HG03575 (cell line): Measurements from ENCODE around the gene CRYBG3.

Experiments used
- ATAC-seq: cut with Tn5 transposase; IDR thresholded peaks from one replicate; pipeline ENCODE4 v1.9.1; 2021; ENCODE audit not compliant: unreplicated experiment, insufficient number of reproducible peaks, low FRiP score; ENCODE audit errors: extremely low read depth

CRYBG3 gene

DNA sequence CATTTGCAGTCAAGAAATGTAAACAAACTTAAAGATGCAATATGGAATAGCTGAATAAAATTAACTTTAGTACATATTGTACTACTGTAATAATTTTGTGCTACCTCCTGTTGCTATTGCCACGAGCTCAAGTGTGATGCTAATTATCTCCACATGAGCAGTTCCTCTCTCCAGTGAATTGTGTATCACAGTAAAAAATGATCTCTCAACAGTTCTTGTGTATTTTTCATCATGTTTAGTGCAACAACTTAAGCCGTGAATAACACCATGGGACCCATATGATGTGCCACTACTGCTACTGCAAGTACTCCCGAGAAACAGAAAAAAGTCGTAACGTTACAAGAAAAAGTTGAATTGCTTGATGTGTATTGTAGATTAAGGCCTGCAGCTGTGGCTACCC is 138.1 kb downstream of the CRYBG3 start:
- ATAC-seq, result no peak

DNA sequence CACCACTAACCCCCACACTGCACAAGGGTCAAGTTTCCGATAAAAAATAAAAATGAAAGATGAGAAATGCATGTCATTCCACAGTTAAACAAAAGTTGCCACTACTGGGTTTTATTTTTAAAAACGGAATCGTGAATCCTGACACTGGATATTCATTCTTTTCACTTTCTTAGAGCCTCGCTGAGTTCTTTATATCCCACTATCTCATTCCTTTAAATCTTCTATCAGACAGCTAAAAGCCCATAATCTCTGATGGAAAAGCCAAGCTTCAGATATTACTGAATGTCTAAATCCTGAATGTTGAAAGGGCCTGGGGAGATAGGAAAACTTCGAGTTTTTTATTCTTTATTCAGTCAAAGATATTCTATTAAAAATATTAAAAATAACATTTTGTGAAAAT is 138.7 kb downstream of the CRYBG3 start:
- ATAC-seq, result no peak

DNA sequence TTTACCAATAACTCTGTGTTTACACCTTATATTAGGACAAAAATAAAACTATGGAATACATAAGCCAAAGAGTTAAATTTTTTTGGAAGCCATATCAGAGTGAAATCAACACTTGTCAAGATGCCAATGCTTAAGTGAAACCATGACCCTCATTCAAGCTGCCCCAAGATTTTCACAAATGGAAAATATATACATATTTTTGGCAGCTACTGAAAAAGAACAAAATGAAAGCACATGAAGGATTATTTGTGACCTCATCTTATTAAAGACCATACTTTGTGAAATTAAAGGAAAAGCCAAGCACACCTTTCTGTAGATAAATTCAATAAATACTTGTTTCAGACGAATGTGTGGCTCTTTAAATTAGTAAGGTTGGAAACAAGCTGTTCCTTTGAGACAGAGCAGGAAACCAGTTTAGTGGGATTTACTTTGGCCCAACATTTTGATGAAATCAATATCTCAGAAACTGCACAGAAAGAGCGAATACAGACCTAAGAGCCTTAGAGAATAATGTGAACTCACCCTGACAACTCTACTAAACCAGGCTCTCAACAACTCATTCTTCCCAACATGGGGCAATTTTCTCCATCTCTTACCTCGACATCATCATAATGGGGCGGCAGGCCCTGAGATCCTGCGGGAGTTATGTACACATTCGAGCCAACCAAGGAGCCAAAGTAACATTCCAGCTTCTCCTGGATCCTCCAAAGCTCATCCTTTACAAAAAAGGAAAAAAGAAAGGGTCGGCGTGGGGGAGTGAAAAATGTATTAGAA is 139.4 kb downstream of the CRYBG3 start:
- no peak for ATAC-seq

GRCh38 chr3:97967966-97968365 is 146.2 kb downstream of the CRYBG3 start:
- ATAC-seq, result no peak

GRCh38 chr3:97968376-97968775 is 146.6 kb downstream of the CRYBG3 start:
- no peak for ATAC-seq

DNA sequence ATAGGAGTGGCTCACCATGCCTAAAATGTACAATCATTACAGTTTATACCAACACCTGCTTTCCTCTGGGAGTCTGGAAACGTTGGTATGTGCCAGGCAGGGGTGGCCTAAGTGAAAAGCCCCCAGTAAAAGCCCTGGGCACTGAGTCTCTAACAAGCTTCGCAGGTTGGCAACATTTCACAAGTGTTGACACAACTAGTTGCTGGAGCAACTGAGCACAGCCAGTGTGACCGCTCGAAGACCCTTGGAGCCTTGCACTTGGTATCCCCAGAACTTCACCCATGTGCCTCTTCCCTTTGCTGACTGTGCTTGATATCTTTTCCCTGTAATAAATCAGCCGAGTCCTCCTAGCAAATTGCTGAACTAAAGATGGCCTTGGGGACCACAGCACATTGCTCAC is 147.7 kb downstream of the CRYBG3 start:
- ATAC-seq, result no peak

GRCh38 chr3:97970156-97970555 is 148.3 kb downstream of the CRYBG3 start:
- ATAC-seq, result no peak

- ATAC-seq, result no peak
Observed at GRCh38 chr3:97970956-97971620, 149.3 kb downstream of the CRYBG3 start.

GRCh38 chr3:97971679-97972567 is 150.1 kb downstream of the CRYBG3 start, which contains the start of gene RIOX2:
RIOX2 (minus strand) TSS chr3:97972431; CDS start chr3:97967593, 4,838 bp downstream.
- peak; percentile 69 for ATAC-seq

DNA sequence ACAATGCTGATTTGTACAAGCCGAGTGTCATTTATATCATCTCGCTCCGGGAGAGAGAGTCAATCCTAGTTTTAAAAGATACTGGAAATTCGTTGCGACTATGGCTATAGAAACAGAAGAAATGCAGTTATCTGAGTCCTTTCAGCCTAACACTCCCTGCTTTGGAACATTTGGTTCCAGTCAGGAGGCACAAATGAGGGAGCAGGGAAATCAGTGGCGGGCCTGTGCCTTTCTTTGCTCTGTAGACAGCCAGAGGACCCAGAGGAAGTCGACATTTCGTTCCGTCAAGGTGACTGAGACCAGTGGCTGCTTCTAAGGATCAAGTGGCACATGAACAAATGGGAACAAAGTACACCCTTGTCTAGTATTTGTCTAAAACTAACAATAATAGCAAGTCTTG is 151.2 kb downstream of the CRYBG3 start:
- ATAC-seq, result no peak

- no peak for ATAC-seq
Observed at GRCh38 chr3:97974996-97975395, 153.2 kb downstream of the CRYBG3 start.

DNA sequence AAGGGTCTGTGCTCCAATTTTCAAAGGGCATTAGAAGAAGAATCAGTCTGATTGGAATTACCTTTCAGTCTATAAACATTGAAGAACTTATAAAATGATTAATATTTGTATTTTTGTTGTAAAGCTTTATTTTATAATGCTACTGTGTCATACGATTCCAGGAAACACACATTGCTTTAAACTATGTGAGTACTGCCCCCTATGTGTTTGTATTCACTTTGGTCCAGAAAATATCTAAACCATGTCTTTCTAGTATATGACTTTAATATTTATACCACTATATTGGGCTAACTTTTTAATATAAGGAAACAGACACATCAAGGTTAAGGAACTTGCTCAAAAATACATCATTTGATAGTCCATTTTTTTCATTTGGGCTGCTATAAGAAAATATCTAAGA is 153.7 kb downstream of the CRYBG3 start:
- no peak for ATAC-seq

GRCh38 chr3:97979610-97980009 is 157.8 kb downstream of the CRYBG3 start:
- ATAC-seq, result no peak

DNA sequence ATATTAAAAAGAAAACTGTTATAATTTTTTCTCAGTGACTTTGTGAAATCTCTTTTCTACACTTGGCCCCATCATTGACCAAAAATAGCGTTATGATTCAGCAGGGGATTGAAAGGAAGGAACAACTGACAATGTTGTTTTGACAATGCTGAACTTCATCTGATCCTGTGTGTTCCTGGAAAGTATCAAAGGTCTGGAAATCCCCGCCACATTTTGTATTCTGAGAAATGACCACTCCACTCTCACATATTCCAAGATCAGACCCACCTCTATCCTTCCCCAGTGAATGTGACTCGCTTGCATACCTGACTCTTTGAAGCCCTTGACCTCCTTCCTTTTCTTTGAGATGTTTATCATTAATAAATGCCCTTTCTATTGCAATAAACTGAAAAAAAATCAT is 160.1 kb downstream of the CRYBG3 start:
- ATAC-seq, result no peak

DNA sequence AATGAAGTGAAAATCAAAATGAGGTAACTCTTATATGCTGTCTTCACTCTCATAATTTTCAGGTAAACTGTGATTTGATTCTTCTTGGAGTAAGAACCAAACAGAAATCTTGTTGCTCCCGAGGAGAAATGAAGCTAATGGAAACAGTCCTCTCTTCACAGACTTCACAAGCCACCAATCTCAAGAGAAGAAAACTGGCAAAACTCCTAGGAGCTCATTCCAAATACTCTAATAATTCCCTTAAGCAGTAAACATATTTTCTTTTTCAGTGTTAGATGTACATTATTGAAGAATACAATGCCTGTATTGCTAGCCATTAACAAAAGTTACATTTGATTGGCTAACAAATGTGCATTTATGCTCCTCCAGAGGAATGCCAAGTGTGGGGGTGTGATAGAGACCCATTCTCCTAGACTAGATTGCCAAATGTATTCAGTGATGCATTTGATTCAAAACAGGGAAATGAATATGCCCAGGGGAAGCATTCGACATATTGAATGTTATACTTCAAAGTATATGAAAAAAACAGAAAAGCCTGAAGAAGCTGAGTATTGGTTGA is 162.2 kb downstream of the CRYBG3 start:
- ATAC-seq, result no peak

DNA sequence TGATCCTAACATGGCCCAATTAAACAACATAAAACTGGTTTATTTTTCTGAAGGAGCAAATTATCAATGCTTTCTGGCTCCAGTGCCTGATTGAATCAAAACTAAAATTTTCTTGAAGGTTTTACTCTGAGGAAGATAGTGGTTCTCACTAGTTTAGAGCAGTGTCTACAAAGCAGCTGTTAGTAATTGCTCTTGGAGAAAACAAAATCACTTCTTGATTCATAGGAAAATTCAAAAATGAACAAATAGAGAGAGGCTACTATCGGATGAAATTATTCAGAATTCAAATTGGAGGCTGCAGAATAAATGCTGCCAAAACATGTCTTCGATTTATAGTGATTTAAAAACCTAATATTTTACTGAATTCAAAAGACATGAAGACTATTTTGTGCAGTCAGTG is 165.5 kb downstream of the CRYBG3 start:
- no peak for ATAC-seq

- ATAC-seq, result no peak
Observed at GRCh38 chr3:97988784-97989568, 167.2 kb downstream of the CRYBG3 start.

- no peak for ATAC-seq
Observed at GRCh38 chr3:97990624-97991292, 168.9 kb downstream of the CRYBG3 start.
